Measurements from ENCODE around the gene PTPN13. TPM values are rescaled to one million over a fixed set of nuclear protein-coding genes. Genes with fewer than 3 reads are reported as not detected.

PTPN13 gene
- total RNA-seq, 2 donors from 2014 or later, result 18.6 to 36.4 TPM

DNA sequence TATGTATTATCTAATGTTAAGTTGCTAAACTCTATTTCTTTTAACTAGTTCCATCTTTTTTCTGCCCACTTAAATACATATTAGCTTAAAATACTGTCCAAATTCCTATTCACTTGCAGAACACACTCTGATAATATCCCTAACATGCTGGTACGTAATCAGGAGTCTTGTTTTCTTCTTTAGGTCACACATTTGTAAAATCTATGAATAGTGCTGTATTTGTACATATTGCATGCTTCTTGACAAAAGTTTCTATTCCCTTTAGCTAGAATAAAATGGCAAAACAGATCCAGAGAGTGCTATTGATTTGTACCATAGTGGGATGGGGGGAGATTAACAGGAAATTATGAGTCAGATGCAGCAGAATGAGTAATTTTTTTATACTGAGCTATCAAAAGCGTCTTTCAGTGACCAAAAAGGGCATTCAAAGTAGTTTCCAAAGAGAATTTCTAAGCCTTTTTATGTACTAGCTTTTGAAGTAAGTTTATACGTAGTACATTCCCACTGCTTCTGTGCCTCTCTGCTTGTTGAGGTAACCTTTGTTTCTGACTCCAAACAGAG is 126.5 kb downstream of the PTPN13 start:
- Histone ChIP-seq H3K36me3 (no peaks in the 10 kb centered on the region), H3K27ac (no peak overlapping the region), H3K9me3 (no peaks in the 10 kb centered on the region), H3K27me3 (replicated peaks; ENCODE audit: insufficient read depth) (no peaks in the 10 kb centered on the region), H3K4me3 (no peak overlapping the region), H3K4me1 (ENCODE audit: control insufficient read depth in 1 of 2, low read depth in 2 of 2) (no peaks in the 10 kb centered on the region)
- no peak for ATAC-seq (ENCODE audit: insufficient number of reproducible peaks, low FRiP score, low read depth)
- TF ChIP-seq, protein P1, sequence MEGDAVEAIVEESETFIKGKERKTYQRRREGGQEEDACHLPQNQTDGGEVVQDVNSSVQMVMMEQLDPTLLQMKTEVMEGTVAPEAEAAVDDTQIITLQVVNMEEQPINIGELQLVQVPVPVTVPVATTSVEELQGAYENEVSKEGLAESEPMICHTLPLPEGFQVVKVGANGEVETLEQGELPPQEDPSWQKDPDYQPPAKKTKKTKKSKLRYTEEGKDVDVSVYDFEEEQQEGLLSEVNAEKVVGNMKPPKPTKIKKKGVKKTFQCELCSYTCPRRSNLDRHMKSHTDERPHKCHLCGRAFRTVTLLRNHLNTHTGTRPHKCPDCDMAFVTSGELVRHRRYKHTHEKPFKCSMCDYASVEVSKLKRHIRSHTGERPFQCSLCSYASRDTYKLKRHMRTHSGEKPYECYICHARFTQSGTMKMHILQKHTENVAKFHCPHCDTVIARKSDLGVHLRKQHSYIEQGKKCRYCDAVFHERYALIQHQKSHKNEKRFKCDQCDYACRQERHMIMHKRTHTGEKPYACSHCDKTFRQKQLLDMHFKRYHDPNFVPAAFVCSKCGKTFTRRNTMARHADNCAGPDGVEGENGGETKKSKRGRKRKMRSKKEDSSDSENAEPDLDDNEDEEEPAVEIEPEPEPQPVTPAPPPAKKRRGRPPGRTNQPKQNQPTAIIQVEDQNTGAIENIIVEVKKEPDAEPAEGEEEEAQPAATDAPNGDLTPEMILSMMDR (IDR thresholded peaks at IDR 0.05), result no peak
- no peak for DNase-seq (ENCODE audit: low spot score)

DNA sequence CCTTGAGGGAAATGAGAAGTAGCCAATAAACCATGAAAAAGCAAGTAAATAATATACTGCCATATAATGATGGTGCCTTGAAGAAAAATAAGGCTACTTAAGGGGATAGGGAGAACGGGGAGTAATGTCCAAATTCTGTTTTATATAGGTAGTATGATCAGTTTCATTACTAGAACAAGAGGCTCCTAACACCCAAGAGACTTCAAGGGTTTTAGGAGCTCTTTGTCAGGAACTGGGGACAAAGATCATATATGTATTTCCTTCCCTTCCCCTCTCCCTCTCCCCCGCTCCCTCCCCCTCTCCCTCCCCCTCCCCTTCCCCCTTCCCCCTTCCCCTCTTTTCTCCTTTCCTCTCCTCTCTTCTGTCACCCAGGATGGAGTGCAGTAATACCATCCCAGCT is 127.3 kb downstream of the PTPN13 start:
- H3K27me3 ChIP-seq (replicated peaks; ENCODE audit: insufficient read depth), result no peaks in the 10 kb centered on the region
- TF ChIP-seq, protein P1 (IDR thresholded peaks at IDR 0.05), result no peak
- H3K9me3 ChIP-seq, result no peaks in the 10 kb centered on the region
- no peaks in the 10 kb centered on the region for H3K36me3 ChIP-seq
- H3K4me1 ChIP-seq (ENCODE audit: control insufficient read depth in 1 of 2, low read depth in 2 of 2), result no peaks in the 10 kb centered on the region
- DNase-seq (ENCODE audit: low spot score) (no peak), ATAC-seq (ENCODE audit: insufficient number of reproducible peaks, low FRiP score, low read depth) (no peak)
- no peak overlapping the region for H3K4me3 ChIP-seq
- H3K27ac ChIP-seq, result no peak overlapping the region

DNA sequence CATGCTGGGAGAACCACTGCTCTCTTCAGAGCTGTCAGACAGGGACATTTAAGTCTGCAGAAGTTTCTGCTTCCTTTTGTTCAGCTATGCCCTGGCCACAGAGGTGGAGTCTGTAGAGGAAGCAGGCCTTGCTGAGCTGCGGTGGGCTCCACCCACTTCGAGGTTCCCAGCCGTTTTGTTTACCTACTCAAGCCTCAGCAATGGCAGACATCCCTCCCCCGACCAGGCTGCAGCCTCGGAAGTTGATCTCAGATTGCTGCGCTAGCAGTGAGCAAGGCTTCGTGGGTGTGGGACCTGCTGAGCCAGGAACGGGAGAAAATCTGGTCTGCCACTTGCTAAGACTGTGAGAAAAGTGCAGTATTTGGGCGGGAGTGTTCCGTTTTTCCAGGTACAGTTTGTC is 136.2 kb downstream of the PTPN13 start:
- Histone ChIP-seq H3K27me3 (replicated peaks; ENCODE audit: insufficient read depth) (no peaks in the 10 kb centered on the region), H3K4me3 (no peak overlapping the region), H3K27ac (no peak overlapping the region), H3K9me3 (no peaks in the 10 kb centered on the region), H3K4me1 (ENCODE audit: control insufficient read depth in 1 of 2, low read depth in 2 of 2) (no peaks in the 10 kb centered on the region), H3K36me3 (no peaks in the 10 kb centered on the region)
- ATAC-seq (ENCODE audit: insufficient number of reproducible peaks, low FRiP score, low read depth) (no peak), DNase-seq (ENCODE audit: low spot score) (no peak)
- TF ChIP-seq, protein P1 (IDR thresholded peaks at IDR 0.05), result no peak

DNA sequence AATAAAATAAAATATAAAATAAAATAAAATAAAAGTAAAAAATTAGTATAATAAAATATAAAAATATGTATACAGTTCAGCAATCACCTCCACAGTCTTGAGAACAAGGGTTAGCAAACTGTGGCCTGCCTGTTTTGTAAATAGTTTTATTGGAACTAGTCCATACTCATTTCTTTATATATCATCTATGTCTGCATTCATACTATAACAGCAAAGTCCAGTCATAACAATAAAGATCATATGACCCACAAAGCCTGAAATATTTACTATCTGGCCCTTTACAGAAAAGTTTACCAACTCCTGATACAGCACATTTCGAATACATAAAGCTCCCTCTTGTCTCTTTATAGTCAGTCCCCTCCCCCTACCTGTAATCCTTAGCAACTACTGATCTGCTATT is 143.1 kb downstream of the PTPN13 start:
- TF ChIP-seq, protein P1 (IDR thresholded peaks at IDR 0.05), result no peak
- Histone ChIP-seq H3K9me3 (no peaks in the 10 kb centered on the region), H3K4me3 (no peak overlapping the region), H3K36me3 (no peaks in the 10 kb centered on the region), H3K4me1 (ENCODE audit: control insufficient read depth in 1 of 2, low read depth in 2 of 2) (no peaks in the 10 kb centered on the region), H3K27me3 (replicated peaks; ENCODE audit: insufficient read depth) (no peaks in the 10 kb centered on the region), H3K27ac (no peak overlapping the region)
- ATAC-seq (ENCODE audit: insufficient number of reproducible peaks, low FRiP score, low read depth) (no peak), DNase-seq (ENCODE audit: low spot score) (no peak)

DNA sequence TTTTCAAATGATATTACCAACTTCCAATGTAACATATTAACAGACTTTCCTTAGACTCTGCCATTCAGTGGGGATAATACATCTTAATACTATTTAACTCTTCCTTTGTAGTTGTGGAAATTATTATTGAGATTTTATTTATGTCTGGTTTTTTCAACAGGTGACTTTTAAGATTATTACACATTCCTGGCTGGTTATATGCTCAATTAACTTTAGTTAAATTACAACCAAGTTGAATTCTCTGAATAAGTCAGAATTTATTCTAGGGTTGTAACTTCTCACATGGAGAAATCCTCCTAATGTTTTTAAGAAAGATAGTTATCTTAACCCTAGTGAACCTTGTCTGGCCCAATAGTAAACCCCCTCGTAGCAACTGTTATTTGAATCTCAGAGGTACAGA is 147.7 kb downstream of the PTPN13 start:
- TF ChIP-seq, protein P1 (IDR thresholded peaks at IDR 0.05), result no peak
- H3K27ac ChIP-seq, result no peak overlapping the region
- peaks cover 6% of the 10 kb centered on the region for H3K36me3 ChIP-seq
- H3K27me3 ChIP-seq (replicated peaks; ENCODE audit: insufficient read depth), result no peaks in the 10 kb centered on the region
- H3K4me3 ChIP-seq, result no peak overlapping the region
- ATAC-seq (ENCODE audit: insufficient number of reproducible peaks, low FRiP score, low read depth) (no peak), DNase-seq (ENCODE audit: low spot score) (no peak)
- H3K4me1 ChIP-seq (ENCODE audit: control insufficient read depth in 1 of 2, low read depth in 2 of 2), result no peaks in the 10 kb centered on the region
- no peaks in the 10 kb centered on the region for H3K9me3 ChIP-seq
